Mesenchymal stem cell (in vitro differentiated cells and primary cell): ENCODE results near the gene AKR1C2.
"Not testable (repeated sequence)": the region's sequence is repeated elsewhere in the genome, so short reads cannot be mapped to it uniquely, and the experiment has no call there.

ENCODE experiments used
- DNase-seq: peaks from one replicate; pipeline ENCODE4 v3.0.0-alpha.2; 2013
- H2AFZ ChIP-seq: one replicate; pipeline ENCODE4 v1.6.1; 2013; ENCODE audit warnings: low read depth, mild to moderate bottlenecking, control low read depth, inconsistent platforms, low read length, moderate library complexity
- H2AK5ac ChIP-seq: 2 replicates; pipeline ENCODE4 v1.6.1; 2013; ENCODE audit warnings: low read length, moderate library complexity, mild to moderate bottlenecking, inconsistent platforms; ENCODE audit not compliant: severe bottlenecking
- H2BK120ac ChIP-seq: one replicate; pipeline ENCODE4 v1.6.1; 2013; ENCODE audit warnings: low read depth, mild to moderate bottlenecking, inconsistent platforms, low read length, moderate library complexity
- H2BK12ac ChIP-seq, 2 experiments: one replicate each; pipeline ENCODE4 v1.6.1; 2013; ENCODE audit warnings: inconsistent platforms in 2 of 2, low read length in 2 of 2, mild to moderate bottlenecking in 2 of 2, moderate library complexity in 2 of 2, control low read depth in 1 of 2
- H2BK15ac ChIP-seq: one replicate; pipeline ENCODE4 v1.6.1; 2013; ENCODE audit warnings: mild to moderate bottlenecking, low read depth, inconsistent platforms; ENCODE audit not compliant: poor library complexity, severe bottlenecking
- H2BK5ac ChIP-seq: 2 replicates; pipeline ENCODE4 v1.6.1; 2013; ENCODE audit warnings: low read depth, mild to moderate bottlenecking, low read length, control low read depth, inconsistent platforms; ENCODE audit not compliant: poor library complexity, severe bottlenecking
- H3K14ac ChIP-seq, 2 experiments: one replicate each; pipeline ENCODE4 v1.6.1; 2013; ENCODE audit warnings: inconsistent platforms in 2 of 2, low read length in 2 of 2, control low read depth in 1 of 2, mild to moderate bottlenecking in 1 of 2, moderate library complexity in 1 of 2
- H3K18ac ChIP-seq, 2 experiments: one replicate each; pipeline ENCODE4 v1.6.1; 2013; ENCODE audit warnings: inconsistent platforms in 2 of 2, low read length in 2 of 2, control low read depth in 1 of 2, low read depth in 1 of 2, mild to moderate bottlenecking in 1 of 2
- H3K23ac ChIP-seq, 2 experiments: one replicate each; pipeline ENCODE4 v1.6.1; 2013; ENCODE audit warnings: inconsistent platforms in 2 of 2, low read length in 2 of 2, mild to moderate bottlenecking in 2 of 2, moderate library complexity in 2 of 2, control low read depth in 1 of 2
- H3K27ac ChIP-seq: 2 replicates; pipeline ENCODE4 v1.5.1; 2013; ENCODE audit warnings: mild to moderate bottlenecking, moderate library complexity, low read length, control low read depth, inconsistent platforms; ENCODE audit not compliant: poor library complexity, severe bottlenecking
- H3K27me3 ChIP-seq, 2 experiments: 2 replicates each; pipeline versions ENCODE4 v1.6.1 to v1.7.0; 2013; ENCODE audit warnings: low read length in 2 of 2, mild to moderate bottlenecking in 2 of 2, moderate library complexity in 2 of 2, control low read depth in 1 of 2, inconsistent platforms in 1 of 2; ENCODE audit not compliant: control insufficient read depth in 1 of 2, insufficient read depth in 1 of 2
- H3K36me3 ChIP-seq, 2 experiments: 2 replicates each; pipeline versions ENCODE4 v1.6.1 to v1.7.0; 2013; ENCODE audit warnings: low read length in 2 of 2, control low read depth in 1 of 2, inconsistent platforms in 1 of 2, low read depth in 1 of 2, mild to moderate bottlenecking in 1 of 2; ENCODE audit not compliant: insufficient read depth in 2 of 2, control insufficient read depth in 1 of 2
- H3K4ac ChIP-seq, 2 experiments: one replicate each; pipeline ENCODE4 v1.6.1; 2013; ENCODE audit warnings: inconsistent platforms in 2 of 2, low read length in 2 of 2, mild to moderate bottlenecking in 2 of 2, moderate library complexity in 2 of 2, control low read depth in 1 of 2, low read depth in 1 of 2
- H3K4me1 ChIP-seq: 2 replicates; pipeline ENCODE4 v1.6.1; 2013; ENCODE audit warnings: low read depth, low read length, control low read depth; ENCODE audit not compliant: control insufficient read depth, insufficient read depth
- H3K4me2 ChIP-seq: 2 replicates; pipeline ENCODE4 v1.6.1; 2013; ENCODE audit warnings: low read length, mild to moderate bottlenecking, inconsistent platforms; ENCODE audit not compliant: poor library complexity, severe bottlenecking
- H3K4me3 ChIP-seq, 2 experiments: 2 replicates each; pipeline versions ENCODE4 v1.5.1 to v1.7.0; 2013; ENCODE audit warnings: low read length in 2 of 2, mild to moderate bottlenecking in 2 of 2, control low read depth in 1 of 2, low read depth in 1 of 2; ENCODE audit not compliant: insufficient read depth in 1 of 2
- H3K79me1 ChIP-seq: replicated peaks from 2 replicates; pipeline ENCODE4 v1.6.1; 2013; ENCODE audit warnings: mild to moderate bottlenecking, control low read depth, low read length, inconsistent platforms; ENCODE audit not compliant: poor library complexity, severe bottlenecking
- H3K9ac ChIP-seq: 2 replicates; pipeline ENCODE4 v1.7.0; 2013; ENCODE audit warnings: mild to moderate bottlenecking, low read length, moderate library complexity
- H3K9me3 ChIP-seq: 2 replicates; pipeline ENCODE4 v1.7.0; 2013; ENCODE audit warnings: mild to moderate bottlenecking, low read length; ENCODE audit not compliant: control insufficient read depth
- H4K8ac ChIP-seq: one replicate; pipeline ENCODE4 v1.6.1; 2013; ENCODE audit warnings: inconsistent platforms, mild to moderate bottlenecking, low read length, moderate library complexity
- H4K91ac ChIP-seq: one replicate; pipeline ENCODE4 v1.6.1; 2013; ENCODE audit warnings: mild to moderate bottlenecking, low read length, inconsistent platforms
- WGBS: methylation state at CpG from one replicate; pipeline ENCODE4 v1.1.7; 2013; ENCODE audit warnings: mixed read lengths; 5-methylcytosine and 5-hydroxymethylcytosine counted together

Gene AKR1C2

GRCh38 chr10:5025461-5025881, 21.8 kb upstream of the AKR1C2 start:
- not testable (repeated sequence) for H3K4me1 ChIP-seq, H3K27me3 ChIP-seq, H2AFZ ChIP-seq, H3K18ac ChIP-seq, DNase-seq, H2BK15ac ChIP-seq, H3K4ac ChIP-seq, H3K14ac ChIP-seq, H3K27ac ChIP-seq, H3K4me2 ChIP-seq, H3K4me3 ChIP-seq, H2BK5ac ChIP-seq, H2AK5ac ChIP-seq, H2BK12ac ChIP-seq, H2BK120ac ChIP-seq, H4K8ac ChIP-seq, H4K91ac ChIP-seq, H3K23ac ChIP-seq, H3K79me1 ChIP-seq, H3K36me3 ChIP-seq
- H3K9ac ChIP-seq: peak overlapping the region; percentile 1
- peaks cover 13% of the 10 kb centered on the region for H3K9me3 ChIP-seq

GRCh38 chr10:5023177-5023805, 19.6 kb upstream of the AKR1C2 start:
- Histone ChIP-seq H2BK120ac (no peak overlapping the region), H3K4me3 (no peak overlapping the region), H3K9ac (no peak overlapping the region), H3K79me1 (no peaks in the 10 kb centered on the region), H3K4me1 (peaks cover 4% of the 10 kb centered on the region), H3K27ac (no peak overlapping the region), H3K4me2 (no peak overlapping the region), H2BK15ac (no peak overlapping the region), H2BK5ac (no peak overlapping the region), H3K23ac (no peak overlapping the region), H3K36me3 (no peaks in the 10 kb centered on the region), H3K14ac (no peak overlapping the region), H2BK12ac (no peak overlapping the region), H3K9me3 (peaks cover 5% of the 10 kb centered on the region), H3K27me3 (no peaks in the 10 kb centered on the region), H4K91ac (no peak overlapping the region), H3K18ac (no peak overlapping the region), H2AFZ (no peak overlapping the region), H4K8ac (no peak overlapping the region), H2AK5ac (no peak overlapping the region), H3K4ac (no peak overlapping the region)
- 59% methylated on average over 4 of the region's 4 CpGs for WGBS
- DNase-seq: no peak

- not testable (repeated sequence) for DNase-seq
- WGBS: 75% methylated on average over 9 of the region's 10 CpGs
Measured at GRCh38 chr10:5021624-5022290, 18.1 kb upstream of the AKR1C2 start.

GRCh38 chr10:5019770-5020612, 16.3 kb upstream of the AKR1C2 start:
- H3K23ac ChIP-seq, H3K9me3 ChIP-seq, DNase-seq, H2BK120ac ChIP-seq, H4K8ac ChIP-seq, H3K4me1 ChIP-seq, H4K91ac ChIP-seq, H2AFZ ChIP-seq, H3K4ac ChIP-seq, H3K18ac ChIP-seq, H2BK5ac ChIP-seq, H3K27ac ChIP-seq, H2BK15ac ChIP-seq, H3K36me3 ChIP-seq, H2AK5ac ChIP-seq, H3K4me2 ChIP-seq, H2BK12ac ChIP-seq, H3K14ac ChIP-seq, H3K79me1 ChIP-seq, H3K4me3 ChIP-seq, H3K27me3 ChIP-seq: not testable (repeated sequence)
- peak overlapping the region; percentile 83 for H3K9ac ChIP-seq
- 95% methylated on average over 4 of the region's 6 CpGs for WGBS

More at GRCh38 chr10:5021624-5022290, 18.1 kb upstream of the AKR1C2 start:
- peak overlapping the region; percentile 55 for H3K9ac ChIP-seq
- not testable (repeated sequence) for H3K4ac ChIP-seq, H2BK120ac ChIP-seq, H2BK5ac ChIP-seq, H3K23ac ChIP-seq, H2AFZ ChIP-seq, H3K14ac ChIP-seq, H3K4me1 ChIP-seq, H3K18ac ChIP-seq, H2BK15ac ChIP-seq, H3K4me2 ChIP-seq, H2BK12ac ChIP-seq, H3K9me3 ChIP-seq, H3K4me3 ChIP-seq, H3K27ac ChIP-seq, H3K79me1 ChIP-seq, H2AK5ac ChIP-seq, H4K91ac ChIP-seq, H3K36me3 ChIP-seq, H3K27me3 ChIP-seq, H4K8ac ChIP-seq
